KOPT-K1 (cell line): ENCODE data around the gene TAS2R16.
"Not testable (repeated sequence)": the region's sequence is repeated elsewhere in the genome, so short reads cannot be mapped to it uniquely, and the experiment has no call there.

Experiments
- H3K27ac ChIP-seq: fragments of 200-600 bp; sonication (generic); 2 replicates; pipeline ENCODE4 v1.5.1; 2016; ENCODE audit warnings: antibody characterized with exemption, mild to moderate bottlenecking, low read depth, low read length; ENCODE audit not compliant: poor library complexity, severe bottlenecking
- H3K36me3 ChIP-seq: fragments of 200-600 bp; sonication (generic); 2 replicates; pipeline ENCODE4 v1.5.1; 2017; ENCODE audit warnings: antibody characterized with exemption, mild to moderate bottlenecking, low read length, moderate library complexity; ENCODE audit not compliant: insufficient read depth
- H3K9me3 ChIP-seq: fragments of 200-600 bp; sonication (generic); 2 replicates; pipeline ENCODE4 v1.5.1; 2017; ENCODE audit warnings: antibody characterized with exemption, low read length, mild to moderate bottlenecking; ENCODE audit not compliant: insufficient read depth, poor library complexity, severe bottlenecking

The TAS2R16 gene

DNA sequence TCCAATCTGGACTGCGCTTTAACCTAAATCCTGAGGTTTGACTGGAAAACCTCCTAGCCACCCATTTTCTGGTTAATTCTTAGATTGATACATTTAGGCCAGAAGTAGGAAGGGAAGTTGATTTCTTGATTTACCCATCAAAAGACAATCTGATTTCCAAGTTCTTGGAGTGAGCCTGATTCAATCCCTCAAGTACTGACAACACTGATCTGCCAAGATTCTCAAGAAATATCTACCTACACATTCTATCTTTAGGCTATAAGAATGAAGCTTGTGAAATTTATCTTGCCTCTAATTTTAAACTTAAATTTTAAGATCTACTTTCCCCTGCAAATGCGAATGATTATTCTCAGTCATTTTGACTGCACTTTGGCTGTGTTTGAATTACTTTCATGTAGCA lies 5.9 kb downstream of the TAS2R16 start:
- Histone ChIP-seq H3K9me3 (no peaks in the 10 kb centered on the region), H3K27ac (no peak overlapping the region), H3K36me3 (no peaks in the 10 kb centered on the region)

DNA sequence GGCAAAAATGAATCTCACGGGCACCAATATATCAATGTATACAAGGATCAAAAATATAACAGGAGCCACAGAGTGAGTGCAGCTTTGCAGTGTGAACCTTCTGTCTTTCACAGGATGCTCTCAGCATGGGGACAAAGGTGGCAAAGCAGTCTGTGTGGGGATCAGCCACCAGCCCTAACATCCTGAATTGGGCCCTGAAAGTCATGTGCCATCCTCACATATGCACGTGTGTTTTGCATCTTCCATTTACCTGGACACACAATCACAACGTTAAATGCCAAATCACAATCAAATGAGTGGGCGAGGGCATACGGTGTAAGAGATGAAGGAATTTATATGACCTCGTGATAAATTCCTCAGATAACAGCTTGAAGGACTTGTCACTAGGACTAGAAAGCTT lies 6.5 kb downstream of the TAS2R16 start:
- no peaks in the 10 kb centered on the region for H3K36me3 ChIP-seq
- H3K9me3 ChIP-seq, result no peaks in the 10 kb centered on the region
- no peak overlapping the region for H3K27ac ChIP-seq

DNA sequence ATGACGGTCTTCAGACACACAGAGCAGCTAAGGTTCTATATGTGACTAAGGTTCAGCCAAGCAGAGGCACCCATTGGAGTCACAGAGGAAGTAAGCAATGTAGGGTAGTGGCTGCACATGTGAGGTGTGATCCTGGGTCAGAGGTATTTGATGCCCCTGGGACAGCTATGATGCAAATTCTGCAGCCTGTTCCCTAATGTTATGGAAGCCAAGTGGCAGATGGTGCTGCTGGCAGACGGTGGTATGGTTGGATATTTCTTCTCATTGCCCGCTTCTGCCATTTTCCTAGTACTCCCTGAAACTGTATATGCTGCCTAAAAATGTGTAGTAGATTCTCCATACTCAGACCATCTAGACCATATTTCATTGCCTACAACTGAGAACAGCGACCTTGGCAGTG lies 7.2 kb downstream of the TAS2R16 start:
- Histone ChIP-seq H3K27ac (no peak overlapping the region), H3K9me3 (no peaks in the 10 kb centered on the region), H3K36me3 (no peaks in the 10 kb centered on the region)

DNA sequence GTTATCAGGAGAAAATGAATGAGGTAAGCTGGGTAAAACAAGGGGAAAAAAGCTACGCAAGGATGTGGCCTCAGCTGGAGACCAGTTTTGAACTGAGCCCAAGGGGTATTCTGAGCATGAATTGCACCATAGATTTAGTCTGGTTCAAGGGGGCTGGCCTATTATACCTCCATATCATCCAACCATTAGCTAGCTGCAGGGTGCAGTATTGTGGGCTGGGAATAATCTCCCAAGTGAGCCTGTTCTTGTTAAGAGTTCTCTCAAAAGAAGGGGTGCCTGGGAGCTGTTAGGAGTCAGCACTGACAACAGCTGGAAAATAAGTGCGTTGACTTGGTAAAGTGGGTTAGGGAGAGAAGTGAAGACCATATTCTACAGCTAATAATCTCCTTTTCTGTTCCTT lies 8.0 kb downstream of the TAS2R16 start:
- H3K9me3 ChIP-seq, result no peaks in the 10 kb centered on the region
- no peaks in the 10 kb centered on the region for H3K36me3 ChIP-seq
- H3K27ac ChIP-seq, result no peak overlapping the region

DNA sequence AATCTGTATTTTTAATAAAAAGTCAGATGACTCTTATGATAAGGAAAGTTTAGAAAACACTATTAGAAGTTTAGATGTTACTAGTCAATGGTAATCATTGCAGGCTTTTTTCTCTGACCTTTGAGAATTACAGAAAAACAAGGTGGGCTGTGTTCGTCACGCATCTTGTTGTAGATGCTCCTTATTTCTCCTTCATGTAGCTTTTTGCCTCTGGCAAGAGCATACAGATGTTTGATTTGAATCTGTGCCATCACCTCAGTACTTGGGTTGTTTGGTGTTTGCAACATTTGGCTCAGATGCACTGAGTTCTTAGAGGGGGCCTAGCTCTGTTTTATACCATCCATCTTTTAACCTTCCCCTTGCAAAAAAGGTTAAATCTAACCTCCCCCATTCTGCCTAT lies 11.5 kb downstream of the TAS2R16 start:
- Histone ChIP-seq H3K36me3 (no peaks in the 10 kb centered on the region), H3K27ac (no peak overlapping the region), H3K9me3 (no peaks in the 10 kb centered on the region)

DNA sequence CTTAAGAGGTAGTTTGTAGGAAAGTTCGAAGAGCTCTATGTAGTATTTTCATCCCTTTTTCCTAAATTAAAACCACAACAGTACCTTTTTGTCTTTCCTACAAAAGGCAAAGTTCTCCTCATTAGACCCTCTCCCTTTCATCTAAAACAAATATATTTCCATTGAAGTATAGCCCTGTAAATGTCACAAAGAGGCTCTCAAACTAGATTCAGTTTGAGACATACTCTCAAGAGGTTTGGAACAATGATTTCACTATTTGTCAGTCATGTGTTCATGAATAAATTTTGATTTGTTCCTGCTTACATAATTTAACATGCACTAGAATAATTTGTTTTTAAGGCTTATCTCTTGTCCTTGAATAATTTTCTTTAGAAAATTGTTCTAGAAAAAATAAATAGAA lies 12.2 kb downstream of the TAS2R16 start:
- Histone ChIP-seq H3K36me3 (no peaks in the 10 kb centered on the region), H3K9me3 (no peaks in the 10 kb centered on the region), H3K27ac (no peak overlapping the region)

DNA sequence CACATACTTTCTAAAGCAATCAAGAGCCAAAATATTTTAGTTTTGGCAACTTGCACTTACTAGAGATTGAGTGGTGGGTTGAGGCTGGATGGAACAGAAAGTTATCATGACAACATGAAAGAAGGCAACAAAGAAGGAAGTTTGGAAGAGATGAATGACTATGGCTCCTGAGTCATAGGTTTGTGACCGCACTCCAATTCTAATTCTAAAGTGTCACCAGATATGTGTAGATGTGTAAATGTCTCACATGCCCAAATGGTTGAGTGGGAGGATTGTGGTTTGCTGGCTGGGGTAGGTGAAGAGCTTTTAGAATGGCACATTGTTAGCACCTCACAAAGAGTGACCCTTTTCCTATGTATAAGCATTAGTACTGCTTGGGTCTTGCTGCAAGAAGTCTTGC lies 20.2 kb downstream of the TAS2R16 start:
- Histone ChIP-seq H3K27ac (no peak overlapping the region), H3K9me3 (no peaks in the 10 kb centered on the region), H3K36me3 (no peaks in the 10 kb centered on the region)

DNA sequence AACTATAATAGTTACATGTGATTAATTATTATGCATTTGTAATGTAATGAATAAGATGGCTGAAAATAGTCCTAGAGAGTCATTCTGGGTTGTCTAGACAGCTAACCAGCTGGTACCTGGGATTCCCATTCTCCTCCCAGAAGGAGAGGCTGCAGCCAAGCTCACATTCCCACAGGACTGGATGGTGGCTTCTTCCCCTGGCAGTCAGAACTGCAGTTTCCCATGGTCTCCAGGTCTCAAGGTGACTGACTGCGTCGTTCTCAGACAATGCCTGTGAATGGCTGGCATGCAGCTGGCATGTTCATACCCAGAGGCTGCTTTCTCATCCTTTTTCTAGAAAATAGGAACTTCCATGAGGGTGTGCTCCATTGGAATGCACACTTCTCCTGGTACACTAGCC lies 21.3 kb downstream of the TAS2R16 start:
- Histone ChIP-seq H3K36me3 (no peaks in the 10 kb centered on the region), H3K27ac (no peak overlapping the region), H3K9me3 (no peaks in the 10 kb centered on the region)

DNA sequence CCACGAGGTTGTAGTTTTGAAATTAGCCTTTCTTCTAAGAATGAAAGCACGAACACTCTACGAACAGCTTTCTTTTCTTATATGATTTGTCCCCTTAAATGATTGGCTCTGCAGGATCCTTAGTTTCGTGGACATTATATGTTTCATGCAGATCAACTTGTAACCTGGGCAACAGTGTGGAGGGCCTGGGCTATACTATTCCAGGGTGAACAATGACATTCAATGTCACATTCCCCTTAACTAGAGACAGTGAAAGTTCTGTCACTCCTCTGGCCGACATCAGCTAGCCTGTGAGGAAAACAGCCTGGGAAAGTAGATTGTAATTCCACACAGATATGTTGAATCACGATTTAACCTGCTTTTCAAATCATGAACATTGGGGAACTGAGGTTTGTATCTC lies 23.4 kb downstream of the TAS2R16 start:
- Histone ChIP-seq H3K9me3 (no peaks in the 10 kb centered on the region), H3K36me3 (no peaks in the 10 kb centered on the region), H3K27ac (no peak overlapping the region)

DNA sequence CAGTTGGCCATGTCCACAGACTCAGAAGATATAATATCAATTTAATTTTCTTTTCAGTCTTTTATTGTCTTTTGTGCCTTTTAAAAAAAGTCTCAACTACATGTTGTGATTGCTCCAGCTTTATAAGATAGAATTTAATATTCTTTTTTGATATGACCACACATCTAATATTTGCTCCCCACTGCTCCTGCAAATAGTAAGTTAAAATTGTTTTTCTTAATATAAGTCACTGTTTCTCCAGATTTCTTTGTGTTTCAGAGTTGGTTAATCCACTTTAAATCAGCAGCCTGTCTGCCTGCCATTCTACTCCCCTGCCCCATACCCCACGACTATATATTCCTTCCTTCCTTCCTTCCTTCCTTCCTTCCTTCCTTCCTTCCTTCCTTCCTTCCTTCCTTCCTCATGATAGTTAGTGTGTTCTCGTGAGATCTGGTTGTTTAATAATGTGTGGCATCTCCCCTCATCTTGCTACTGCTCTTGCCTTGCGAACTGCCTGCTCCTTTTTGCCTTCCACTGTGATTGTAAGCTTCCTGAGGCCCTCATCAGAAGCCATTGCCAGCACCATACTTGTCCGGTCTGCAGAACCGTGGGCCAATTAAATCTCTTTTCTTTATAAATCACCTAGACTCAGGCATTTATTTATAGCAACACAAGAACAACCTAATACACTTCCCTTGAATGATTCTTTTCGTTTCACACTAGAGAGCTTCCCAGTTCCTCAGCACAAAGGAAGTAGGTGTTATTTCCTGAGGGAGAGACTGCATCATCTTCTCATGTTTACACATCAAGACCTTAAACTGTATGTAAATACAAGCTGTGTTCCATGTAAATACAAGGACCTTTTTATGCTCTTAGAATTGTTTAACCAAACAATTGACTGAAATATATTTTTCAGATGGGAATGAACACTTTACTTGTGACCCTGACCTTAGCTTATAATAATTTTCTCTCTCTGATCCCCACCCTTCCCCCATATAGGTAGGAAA lies 24.5 kb downstream of the TAS2R16 start:
- H3K36me3 ChIP-seq, result no peaks in the 10 kb centered on the region
- H3K9me3 ChIP-seq, result no peaks in the 10 kb centered on the region
- H3K27ac ChIP-seq, result no peak overlapping the region

DNA sequence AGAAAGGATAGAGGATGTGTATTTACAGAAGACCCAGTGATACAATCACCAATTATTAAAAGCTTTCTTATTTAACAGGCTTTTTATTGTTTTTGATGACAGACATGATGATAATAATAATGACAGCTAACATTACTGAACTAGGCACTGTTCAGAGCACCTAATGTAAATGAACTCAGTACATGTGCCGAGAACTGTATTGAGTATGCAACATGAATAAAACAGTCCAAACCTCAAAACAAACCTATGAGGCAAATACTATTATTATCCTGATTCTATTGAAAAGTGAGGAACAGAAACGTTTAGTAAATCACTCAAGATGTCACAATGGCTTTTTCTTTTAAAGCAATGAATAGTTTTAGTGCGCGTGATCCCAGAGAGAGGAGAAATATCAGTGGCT lies 27.1 kb downstream of the TAS2R16 start:
- Histone ChIP-seq H3K9me3 (no peaks in the 10 kb centered on the region), H3K27ac (no peak overlapping the region), H3K36me3 (no peaks in the 10 kb centered on the region)

DNA sequence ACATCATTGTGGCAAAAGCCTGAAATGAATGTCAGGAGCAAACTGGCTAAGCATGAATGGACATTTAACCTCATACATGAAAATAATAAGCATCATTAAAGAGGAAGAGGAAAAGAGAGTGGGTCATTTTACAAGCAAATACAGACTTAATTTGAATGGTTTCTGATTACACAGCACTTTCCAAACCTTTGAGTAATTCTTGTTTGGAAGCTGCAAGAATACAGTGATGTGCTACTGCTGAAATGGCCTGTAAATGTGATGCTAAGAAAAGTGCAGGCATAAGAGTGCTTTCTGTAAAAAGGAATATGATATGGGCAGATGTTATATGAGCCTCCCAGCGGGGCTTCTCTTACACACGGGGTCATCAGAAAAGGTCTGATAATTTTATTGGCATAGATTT lies 30.2 kb downstream of the TAS2R16 start:
- H3K27ac ChIP-seq, result no peak overlapping the region
- no peaks in the 10 kb centered on the region for H3K9me3 ChIP-seq
- no peaks in the 10 kb centered on the region for H3K36me3 ChIP-seq

DNA sequence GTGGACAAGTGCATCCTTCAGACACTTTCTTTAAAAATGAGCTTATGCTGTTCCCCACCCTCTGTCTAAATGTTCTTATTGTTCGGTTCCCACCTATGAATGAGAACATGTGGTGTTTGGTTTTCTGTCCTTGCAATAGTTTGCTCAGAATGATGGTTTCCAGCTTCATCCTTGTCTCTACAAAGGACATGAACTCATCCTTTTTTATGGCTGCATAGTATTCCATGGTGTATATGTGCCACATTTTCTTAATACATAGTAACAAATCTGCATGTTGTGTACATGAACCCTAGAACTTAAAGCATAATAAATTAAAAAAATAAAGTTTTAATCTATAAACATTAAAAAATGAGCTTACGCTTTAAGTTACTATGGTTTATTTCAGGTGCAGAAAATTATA lies 41.8 kb downstream of the TAS2R16 start:
- not testable (repeated sequence) for H3K36me3 ChIP-seq, H3K27ac ChIP-seq

DNA sequence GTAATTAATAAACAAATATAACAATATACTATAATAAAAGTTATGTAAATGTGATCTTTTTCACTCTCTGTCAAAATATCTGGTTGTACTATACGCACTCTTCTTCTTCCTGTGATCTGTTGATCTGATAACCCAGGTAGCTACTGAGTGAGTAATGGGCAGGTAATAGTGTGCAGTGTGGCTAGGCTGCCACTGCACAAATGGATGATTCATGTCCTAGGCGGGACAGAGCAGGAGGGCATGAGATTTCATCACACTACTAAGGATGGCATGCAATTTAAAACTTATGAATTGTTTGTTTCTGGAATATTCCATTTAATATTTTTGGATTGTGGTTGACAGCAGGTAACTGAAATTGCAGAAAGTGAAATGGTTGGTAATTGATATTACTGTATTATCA lies 44.5 kb downstream of the TAS2R16 start:
- H3K27ac ChIP-seq, result no peak overlapping the region
- no peaks in the 10 kb centered on the region for H3K9me3 ChIP-seq
- no peaks in the 10 kb centered on the region for H3K36me3 ChIP-seq

More for the DNA sequence above, 41.8 kb downstream of the TAS2R16 start:
- not testable (repeated sequence) for H3K9me3 ChIP-seq

DNA sequence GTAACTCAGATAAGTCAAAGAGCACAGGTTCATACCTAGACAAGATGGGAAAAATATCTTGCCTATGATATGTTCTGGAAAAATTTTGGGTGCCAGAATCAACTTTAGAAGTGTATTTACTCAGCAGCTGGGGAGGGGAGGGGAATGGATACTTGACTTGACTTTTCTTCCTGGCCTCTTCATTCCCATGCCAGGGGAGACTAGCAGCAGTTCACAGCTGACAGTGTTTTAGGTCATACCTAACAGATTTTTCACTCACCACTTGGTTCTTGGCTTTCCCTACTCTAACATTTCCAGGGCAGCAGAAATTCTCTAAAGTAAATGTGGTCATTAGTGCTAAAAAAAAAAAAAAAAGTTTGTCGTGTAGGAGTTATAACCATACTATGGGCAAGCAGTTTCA lies 46.3 kb downstream of the TAS2R16 start:
- Histone ChIP-seq H3K9me3 (no peaks in the 10 kb centered on the region), H3K36me3 (no peaks in the 10 kb centered on the region), H3K27ac (no peak overlapping the region)
